ENCODE measurements around the gene SEC61A1. TPM values are rescaled to one million over a fixed set of nuclear protein-coding genes. Genes with fewer than 3 reads are reported as not detected.

SEC61A1 gene
- total RNA-seq, 1 donor from 2014 or later, result 400 TPM

GRCh38 chr3:128091586-128091985 lies 39.3 kb downstream of the SEC61A1 start:
- no peak overlapping the region for H3K27ac ChIP-seq (ENCODE audit: low read depth, low read length)
- no peak for FAIRE-seq
- no peak overlapping the region for H3K4me3 Mint-ChIP-seq (ENCODE audit: unreplicated experiment)
- H2AFZ ChIP-seq (ENCODE audit: low read depth, low read length), result no peak overlapping the region
- H3K4me3 ChIP-seq (ENCODE audit: insufficient read depth, low read depth, low read length), result no peak overlapping the region
- peaks cover 17% of the 10 kb centered on the region for H3K4me1 ChIP-seq (ENCODE audit: insufficient read depth, low read length)
- no peaks in the 10 kb centered on the region for H3K36me3 ChIP-seq (ENCODE audit: insufficient read depth, low read length)
- H3K27ac Mint-ChIP-seq (ENCODE audit: unreplicated experiment), result no peak overlapping the region
- no peaks in the 10 kb centered on the region for H3K9me3 Mint-ChIP-seq (ENCODE audit: unreplicated experiment)
- H3K4me1 Mint-ChIP-seq (ENCODE audit: low read depth, unreplicated experiment), result peaks cover 12% of the 10 kb centered on the region
- peaks cover 13% of the 10 kb centered on the region for H3K36me3 Mint-ChIP-seq (ENCODE audit: low read depth, unreplicated experiment)
- no peaks in the 10 kb centered on the region for H3K79me2 ChIP-seq (ENCODE audit: insufficient read depth, low read length)
- H3K9me3 ChIP-seq (ENCODE audit: insufficient read depth, low read depth, low read length), result no peaks in the 10 kb centered on the region
- H3K27me3 ChIP-seq (ENCODE audit: insufficient read depth, low read length), result no peaks in the 10 kb centered on the region
- peaks cover 38% of the 10 kb centered on the region for H4K20me1 ChIP-seq (ENCODE audit: insufficient read depth, low read length)
- DNase-seq (ENCODE audit: low read depth), result no peak
- H3K9ac ChIP-seq (ENCODE audit: low read length), result no peak overlapping the region
- TF ChIP-seq EZH2 (IDR thresholded peaks at IDR 0.05; ENCODE audit: insufficient read depth, low read length) (no peak), CTCF (IDR thresholded peaks at IDR 0.05; ENCODE audit: insufficient read depth, low read depth, low read length) (no peak)
- H3K27me3 Mint-ChIP-seq (ENCODE audit: low read depth, unreplicated experiment), result no peaks in the 10 kb centered on the region
- no peak overlapping the region for H3K4me2 ChIP-seq (ENCODE audit: low read length)

- Histone ChIP-seq H4K20me1 (ENCODE audit: insufficient read depth, low read length) (peaks cover 32% of the 10 kb centered on the region), H3K4me2 (ENCODE audit: low read length) (peak overlapping the region; percentile 26), H3K27me3 (ENCODE audit: insufficient read depth, low read length) (no peaks in the 10 kb centered on the region), H3K79me2 (ENCODE audit: insufficient read depth, low read length) (no peaks in the 10 kb centered on the region), H3K9me3 (ENCODE audit: insufficient read depth, low read depth, low read length) (no peaks in the 10 kb centered on the region), H3K9ac (ENCODE audit: low read length) (no peak overlapping the region), H3K4me3 (ENCODE audit: insufficient read depth, low read depth, low read length) (no peak overlapping the region), H3K36me3 (ENCODE audit: insufficient read depth, low read length) (peaks cover 11% of the 10 kb centered on the region), H3K4me1 (ENCODE audit: insufficient read depth, low read length) (peaks cover 17% of the 10 kb centered on the region), H2AFZ (ENCODE audit: low read depth, low read length) (no peak overlapping the region), H3K27ac (ENCODE audit: low read depth, low read length) (no peak overlapping the region)
- Mint-ChIP-seq H3K4me1 (ENCODE audit: low read depth, unreplicated experiment) (peaks cover 12% of the 10 kb centered on the region), H3K9me3 (ENCODE audit: unreplicated experiment) (no peaks in the 10 kb centered on the region), H3K36me3 (ENCODE audit: low read depth, unreplicated experiment) (peaks cover 13% of the 10 kb centered on the region), H3K4me3 (ENCODE audit: unreplicated experiment) (no peak overlapping the region), H3K27me3 (ENCODE audit: low read depth, unreplicated experiment) (no peaks in the 10 kb centered on the region), H3K27ac (ENCODE audit: unreplicated experiment) (no peak overlapping the region)
- no peak for FAIRE-seq
- TF ChIP-seq EZH2 (IDR thresholded peaks at IDR 0.05; ENCODE audit: insufficient read depth, low read length), result no peak
- no peak for TF ChIP-seq CTCF (IDR thresholded peaks at IDR 0.05; ENCODE audit: insufficient read depth, low read depth, low read length)
- no peak for DNase-seq (ENCODE audit: low read depth)
Measured at GRCh38 chr3:128094295-128095151, 42.3 kb downstream of the SEC61A1 start.

GRCh38 chr3:128095222-128095703 lies 43.0 kb downstream of the SEC61A1 start:
- Histone ChIP-seq H3K4me3 (ENCODE audit: insufficient read depth, low read depth, low read length) (no peak overlapping the region), H3K27me3 (ENCODE audit: insufficient read depth, low read length) (no peaks in the 10 kb centered on the region), H3K4me1 (ENCODE audit: insufficient read depth, low read length) (peaks cover 17% of the 10 kb centered on the region), H4K20me1 (ENCODE audit: insufficient read depth, low read length) (peaks cover 32% of the 10 kb centered on the region), H3K4me2 (ENCODE audit: low read length) (no peak overlapping the region), H3K27ac (ENCODE audit: low read depth, low read length) (no peak overlapping the region), H3K9ac (ENCODE audit: low read length) (peak overlapping the region; percentile 24), H2AFZ (ENCODE audit: low read depth, low read length) (no peak overlapping the region), H3K9me3 (ENCODE audit: insufficient read depth, low read depth, low read length) (no peaks in the 10 kb centered on the region), H3K36me3 (ENCODE audit: insufficient read depth, low read length) (peaks cover 16% of the 10 kb centered on the region), H3K79me2 (ENCODE audit: insufficient read depth, low read length) (no peaks in the 10 kb centered on the region)
- FAIRE-seq (peak; percentile 74), DNase-seq (ENCODE audit: low read depth) (peak; percentile 81)
- Mint-ChIP-seq H3K4me1 (ENCODE audit: low read depth, unreplicated experiment) (peaks cover 12% of the 10 kb centered on the region), H3K27ac (ENCODE audit: unreplicated experiment) (peak overlapping the region; percentile 77), H3K9me3 (ENCODE audit: unreplicated experiment) (no peaks in the 10 kb centered on the region), H3K4me3 (ENCODE audit: unreplicated experiment) (peak overlapping the region; percentile 50), H3K27me3 (ENCODE audit: low read depth, unreplicated experiment) (no peaks in the 10 kb centered on the region), H3K36me3 (ENCODE audit: low read depth, unreplicated experiment) (peaks cover 18% of the 10 kb centered on the region)
- TF ChIP-seq EZH2 (IDR thresholded peaks at IDR 0.05; ENCODE audit: insufficient read depth, low read length) (no peak), CTCF (IDR thresholded peaks at IDR 0.05; ENCODE audit: insufficient read depth, low read depth, low read length) (peak; percentile 77)

Data from astrocyte (in vitro differentiated cells and primary cell).